ENCODE measurements around the gene TRH. TPM values are rescaled to one million over a fixed set of nuclear protein-coding genes. Genes with fewer than 3 reads are reported as not detected.
"Not testable (repeated sequence)": the region's sequence is repeated elsewhere in the genome, so short reads cannot be mapped to it uniquely, and the experiment has no call there.

Gene TRH
- total RNA-seq, 6 experiments from 2014 or later = not detected

DNA sequence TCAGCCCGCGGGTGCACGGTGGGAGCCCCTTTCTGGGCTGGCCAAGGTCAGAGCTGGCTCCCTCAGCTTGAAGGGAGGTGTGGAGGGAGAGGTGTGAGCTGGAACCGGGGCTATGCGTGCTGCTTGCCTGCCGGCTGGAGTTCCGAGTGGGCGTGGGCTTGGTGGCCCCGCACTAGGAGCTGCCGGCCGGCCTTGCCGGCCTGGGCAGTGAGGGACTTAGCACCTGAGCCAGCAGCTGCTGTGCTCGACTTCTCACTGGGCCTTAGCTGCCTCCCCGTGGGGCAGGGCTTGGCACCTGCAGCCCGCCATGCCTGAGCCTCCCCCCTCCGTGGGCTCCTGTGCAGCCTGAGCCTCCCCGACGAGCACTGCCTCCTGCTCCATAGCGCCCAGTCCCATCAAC lies 36.0 kb downstream of the TRH start:
- TF ChIP-seq, protein P1, sequence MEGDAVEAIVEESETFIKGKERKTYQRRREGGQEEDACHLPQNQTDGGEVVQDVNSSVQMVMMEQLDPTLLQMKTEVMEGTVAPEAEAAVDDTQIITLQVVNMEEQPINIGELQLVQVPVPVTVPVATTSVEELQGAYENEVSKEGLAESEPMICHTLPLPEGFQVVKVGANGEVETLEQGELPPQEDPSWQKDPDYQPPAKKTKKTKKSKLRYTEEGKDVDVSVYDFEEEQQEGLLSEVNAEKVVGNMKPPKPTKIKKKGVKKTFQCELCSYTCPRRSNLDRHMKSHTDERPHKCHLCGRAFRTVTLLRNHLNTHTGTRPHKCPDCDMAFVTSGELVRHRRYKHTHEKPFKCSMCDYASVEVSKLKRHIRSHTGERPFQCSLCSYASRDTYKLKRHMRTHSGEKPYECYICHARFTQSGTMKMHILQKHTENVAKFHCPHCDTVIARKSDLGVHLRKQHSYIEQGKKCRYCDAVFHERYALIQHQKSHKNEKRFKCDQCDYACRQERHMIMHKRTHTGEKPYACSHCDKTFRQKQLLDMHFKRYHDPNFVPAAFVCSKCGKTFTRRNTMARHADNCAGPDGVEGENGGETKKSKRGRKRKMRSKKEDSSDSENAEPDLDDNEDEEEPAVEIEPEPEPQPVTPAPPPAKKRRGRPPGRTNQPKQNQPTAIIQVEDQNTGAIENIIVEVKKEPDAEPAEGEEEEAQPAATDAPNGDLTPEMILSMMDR (IDR thresholded peaks at IDR 0.05) = no peak
- Mint-ChIP-seq H3K9me3 (no peaks in the 10 kb centered on the region; the same call in 1 of the 2 replicates), H3K4me1 (ENCODE audit: low read depth) (peaks cover 16% of the 10 kb centered on the region), H3K27ac (no peak overlapping the region), H3K36me3 (ENCODE audit: low read depth) (0 out of 2 replicates have a peak, but pooled peaks cover 12% of the 10 kb centered on the region), H3K27me3 (ENCODE audit: insufficient read depth) (peaks cover 30% of the 10 kb centered on the region), H3K4me3 (no peak overlapping the region)
- DNase-seq = no peak

DNA sequence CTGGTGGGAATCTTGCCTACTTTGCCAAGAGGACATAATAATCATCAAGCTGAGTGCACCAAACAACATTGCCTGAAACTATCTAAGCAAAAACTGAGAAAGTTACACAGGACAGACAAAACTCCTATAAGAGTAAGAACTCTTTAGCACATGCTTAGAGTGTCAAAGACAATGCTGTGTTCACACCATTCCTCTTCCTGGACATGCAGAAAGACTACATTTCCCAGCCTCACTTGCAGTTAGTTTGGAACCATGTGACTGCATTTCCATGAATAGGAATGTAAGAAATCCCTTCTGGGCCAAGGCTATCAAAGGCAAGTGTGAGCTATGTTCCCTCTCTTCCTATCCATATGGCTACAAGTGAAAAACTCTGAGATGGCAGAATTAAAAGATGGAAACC lies 37.6 kb downstream of the TRH start:
- not testable (repeated sequence) for H3K4me3 Mint-ChIP-seq, DNase-seq, H3K27ac Mint-ChIP-seq, H3K9me3 Mint-ChIP-seq
- Mint-ChIP-seq H3K4me1 (ENCODE audit: low read depth) (peaks cover 16% of the 10 kb centered on the region), H3K27me3 (ENCODE audit: insufficient read depth) (peaks cover 22% of the 10 kb centered on the region), H3K36me3 (ENCODE audit: low read depth) (0 out of 2 replicates have a peak, but pooled peaks cover 12% of the 10 kb centered on the region)

DNA sequence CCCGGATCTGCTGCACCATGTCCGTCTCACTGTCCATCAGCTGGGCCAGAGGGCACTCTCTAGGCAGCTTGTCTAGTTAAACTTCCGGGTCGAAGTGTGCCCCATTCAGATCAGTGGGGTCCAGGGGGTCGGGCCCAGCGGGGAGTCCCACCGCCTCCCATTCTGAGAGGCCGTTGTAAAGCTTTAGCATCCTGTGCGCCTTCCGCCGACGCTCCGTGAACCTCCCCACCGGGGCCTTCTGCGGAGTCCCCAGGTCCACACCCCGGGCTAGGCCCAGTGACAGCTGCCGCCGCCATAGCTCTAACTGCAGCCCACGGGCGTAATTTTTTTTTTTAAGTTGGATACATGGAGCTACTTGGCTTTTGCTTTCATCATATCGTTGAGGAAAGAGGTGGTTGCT lies 38.7 kb downstream of the TRH start:
- H3K27ac Mint-ChIP-seq, H3K4me3 Mint-ChIP-seq, DNase-seq, H3K9me3 Mint-ChIP-seq: not testable (repeated sequence)
- Mint-ChIP-seq H3K36me3 (ENCODE audit: low read depth) (0 out of 2 replicates have a peak, but pooled peaks cover 12% of the 10 kb centered on the region), H3K27me3 (ENCODE audit: insufficient read depth) (peaks cover 26% of the 10 kb centered on the region), H3K4me1 (ENCODE audit: low read depth) (peaks cover 16% of the 10 kb centered on the region)

DNA sequence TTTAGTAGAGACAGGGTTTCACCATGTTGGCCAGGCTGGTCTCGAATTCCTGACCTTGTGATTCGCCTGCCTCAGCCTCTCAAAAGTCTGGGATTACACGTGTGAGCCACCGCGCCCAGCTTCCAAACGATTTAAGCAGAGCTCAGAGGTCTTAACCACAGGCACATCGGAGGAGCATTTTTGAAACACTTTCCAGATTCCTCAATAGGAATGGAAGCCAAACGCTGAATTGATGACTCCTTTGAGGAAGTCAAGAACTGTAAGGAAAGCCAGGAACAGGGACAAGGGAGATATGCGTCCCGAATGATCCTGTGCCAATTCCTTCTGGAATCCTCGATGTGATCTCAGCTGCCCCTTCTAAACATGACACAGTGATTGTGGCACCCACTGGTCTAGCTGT lies 40.0 kb downstream of the TRH start:
- Mint-ChIP-seq H3K36me3 (ENCODE audit: low read depth) (0 out of 2 replicates have a peak, but pooled peaks cover 12% of the 10 kb centered on the region), H3K4me1 (ENCODE audit: low read depth) (peaks cover 16% of the 10 kb centered on the region), H3K9me3 (no peaks in the 10 kb centered on the region; the same call in 1 of the 2 replicates), H3K27ac (peak overlapping the region; percentile 63), H3K4me3 (no peak overlapping the region; the same call in 1 of the 2 replicates), H3K27me3 (ENCODE audit: insufficient read depth) (peaks cover 22% of the 10 kb centered on the region)
- TF ChIP-seq, protein P1 (IDR thresholded peaks at IDR 0.05) = no peak
- DNase-seq = peak; percentile 51

DNA sequence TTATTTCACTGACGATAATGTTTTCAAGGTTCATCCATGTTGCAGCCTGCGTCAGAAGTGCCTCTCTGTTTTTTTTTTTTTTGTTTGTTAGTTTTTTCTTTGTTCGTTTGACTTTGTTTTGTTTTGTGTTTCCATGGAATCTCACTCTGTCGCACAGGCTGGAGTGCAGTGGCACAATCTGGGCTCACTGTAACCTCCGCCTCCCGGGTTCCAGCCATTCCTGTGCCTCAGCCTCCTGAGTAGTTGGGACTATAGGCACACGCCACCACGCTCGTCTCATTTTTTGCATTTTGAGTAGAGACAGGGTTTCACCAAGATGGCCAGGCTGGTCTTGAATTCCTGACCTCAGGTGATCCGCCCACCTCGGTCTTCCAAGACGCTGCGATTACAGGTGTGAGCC lies 43.1 kb downstream of the TRH start:
- Mint-ChIP-seq H3K27me3 (ENCODE audit: insufficient read depth) (peaks cover 23% of the 10 kb centered on the region), H3K4me1 (ENCODE audit: low read depth) (peaks cover 16% of the 10 kb centered on the region)
- not testable (repeated sequence) for H3K27ac Mint-ChIP-seq; H3K9me3 Mint-ChIP-seq; H3K36me3 Mint-ChIP-seq (ENCODE audit: low read depth); DNase-seq; H3K4me3 Mint-ChIP-seq

DNA sequence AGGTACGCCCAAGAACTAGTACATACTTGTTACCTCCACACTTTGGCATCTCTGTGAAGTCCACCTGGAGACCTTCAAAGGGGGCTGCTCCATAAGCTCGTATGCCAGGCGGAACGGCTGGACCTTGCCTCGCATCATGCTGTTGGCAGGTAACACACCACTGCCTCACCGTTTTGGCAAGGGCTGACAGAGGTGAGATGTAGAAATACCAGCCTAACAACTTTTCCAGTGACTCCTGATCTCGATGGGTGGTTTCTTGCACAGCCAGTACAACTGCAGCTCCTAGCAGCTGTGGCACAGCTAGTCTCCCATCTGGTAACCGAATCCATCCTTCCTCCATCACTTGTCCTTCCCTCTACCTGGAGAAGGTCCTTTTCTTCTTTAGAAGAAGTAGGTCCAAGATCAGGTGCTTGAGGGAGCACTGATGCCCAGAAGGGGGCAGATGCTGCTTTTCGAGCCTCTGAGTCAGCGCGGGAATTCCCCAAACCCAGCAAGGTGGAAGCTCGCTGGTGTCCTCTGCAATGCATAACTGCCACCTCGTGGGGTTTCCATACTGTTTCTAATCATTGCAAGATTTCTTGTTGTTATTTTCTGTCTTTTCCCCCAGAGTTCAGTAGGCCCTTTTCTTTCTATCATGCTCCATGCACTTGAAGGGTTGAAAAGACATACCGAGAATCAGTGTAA lies 51.8 kb downstream of the TRH start:
- H3K27me3 Mint-ChIP-seq (ENCODE audit: insufficient read depth) = peaks cover 19% of the 10 kb centered on the region
- H3K27ac Mint-ChIP-seq; H3K4me3 Mint-ChIP-seq; H3K9me3 Mint-ChIP-seq; H3K36me3 Mint-ChIP-seq (ENCODE audit: low read depth); DNase-seq; H3K4me1 Mint-ChIP-seq (ENCODE audit: low read depth): not testable (repeated sequence)
- TF ChIP-seq, protein P1 (IDR thresholded peaks at IDR 0.05) = peak; percentile 38; the same call in 1 of the 2 replicates

DNA sequence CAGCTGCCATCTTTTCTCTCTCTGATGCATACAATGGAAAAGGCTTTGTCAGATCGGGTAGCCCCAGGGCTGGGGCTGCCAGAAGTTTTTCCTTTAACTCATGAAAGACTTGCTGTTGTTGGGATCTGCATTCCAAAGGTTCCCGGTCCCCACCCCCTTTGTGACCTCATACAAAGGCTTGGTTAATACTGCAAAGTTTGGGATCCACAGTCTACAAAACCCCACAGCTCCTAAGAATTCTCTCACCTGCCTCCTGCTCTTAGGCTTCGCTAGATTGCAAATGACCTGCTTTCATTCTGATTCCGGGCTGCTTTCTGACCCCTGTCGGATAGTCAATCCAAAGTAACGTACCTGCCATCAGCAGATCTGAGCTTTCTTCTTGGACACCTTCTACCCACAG lies 52.9 kb downstream of the TRH start:
- not testable (repeated sequence) for DNase-seq; H3K4me1 Mint-ChIP-seq (ENCODE audit: low read depth); H3K4me3 Mint-ChIP-seq; H3K27ac Mint-ChIP-seq; H3K36me3 Mint-ChIP-seq (ENCODE audit: low read depth); H3K9me3 Mint-ChIP-seq
- H3K27me3 Mint-ChIP-seq (ENCODE audit: insufficient read depth) = peaks cover 12% of the 10 kb centered on the region

Other genes starting within 250 kb of the TRH start
- 10 to 100 TPM; 14.3 to 20.8 (median 16.7) TPM for gene TMCC1, start 81.0 kb upstream of the TRH start, total RNA-seq (2021; fragmentation: NEBNext Ultra II Directional; extraction: Animal tissue kit (Norgen Biotek cat#: 25700))
- under 1 TPM in 4 of 6 experiments, not detected in 2; 0.32 to 0.85 (median 0.46) TPM for gene ALG1L2, start 107.1 kb downstream of the TRH start, total RNA-seq (2021; fragmentation: NEBNext Ultra II Directional; extraction: Animal tissue kit (Norgen Biotek cat#: 25700))